Peyer's patch (tissue), 4 donors: ENCODE data around the gene SOX5. TPM values are rescaled to one million over a fixed set of nuclear protein-coding genes. Genes with fewer than 3 reads are reported as not detected.

ENCODE experiments used
- DNase-seq, 3 donors: peaks; one replicate each; pipeline ENCODE4 v3.0.0-alpha.2; 2017 to 2019
- H3K27ac ChIP-seq, 4 donors: fragments of 200-600 bp; sonication (generic); one replicate each; pipeline ENCODE4 v1.5.1; 2016 to 2019
- H3K27me3 ChIP-seq, 2 donors: fragments of 200-600 bp; sonication (generic); one replicate each; pipeline ENCODE4 v1.5.1; 2019
- H3K36me3 ChIP-seq, 3 donors: fragments of 200-600 bp; sonication (generic); one replicate each; pipeline ENCODE4 v1.5.1; 2016 to 2019
- H3K4me1 ChIP-seq, 4 donors: fragments of 200-600 bp; sonication (generic); one replicate each; pipeline ENCODE4 v1.5.1; 2016 to 2019
- H3K4me3 ChIP-seq, 4 donors: fragments of 200-600 bp; sonication (generic); 1 replicate in 3 of 4; 2 replicates in 1 of 4; pipeline ENCODE4 v1.5.1; 2016 to 2019; ENCODE audit warnings: mild to moderate bottlenecking in 1 of 4
- H3K9me3 ChIP-seq, 4 donors: fragments of 200-600 bp; sonication (generic); one replicate each; pipeline ENCODE4 v1.5.1; 2016 to 2019; ENCODE audit warnings: mild to moderate bottlenecking in 1 of 4
- POLR2A ChIP-seq, 2 donors: fragments of 450-650 bp; IDR thresholded peaks; one replicate each; pipeline ENCODE4 v1.5.1; 2017; ENCODE audit warnings: antibody characterized with exemption in 2 of 2, mild to moderate bottlenecking in 2 of 2, moderate library complexity in 2 of 2
- total RNA-seq, 4 donors: library from RNA; depleted of rRNA; stranded (reverse); fragments of >200 nt; gene quantifications; one replicate each; pipeline ENCODE4 v1.1.0, GENCODE V29; 2016
- TF ChIP-seq, protein P1 (sequence below), 6 experiments: fragments of 450-650 bp in 4 of 6; fragments of 200-600 bp in 2 of 6; sonication (generic) in 1 of 6; IDR thresholded peaks; one replicate each; pipeline ENCODE4 v1.5.1; 2017 to 2019; ENCODE audit warnings: antibody characterized with exemption in 6 of 6, mild to moderate bottlenecking in 3 of 6, moderate library complexity in 1 of 6

SOX5 gene
- total RNA-seq, 4 donors from 2014 or later: 3.8 to 27.2 (median 11.6) TPM

DNA sequence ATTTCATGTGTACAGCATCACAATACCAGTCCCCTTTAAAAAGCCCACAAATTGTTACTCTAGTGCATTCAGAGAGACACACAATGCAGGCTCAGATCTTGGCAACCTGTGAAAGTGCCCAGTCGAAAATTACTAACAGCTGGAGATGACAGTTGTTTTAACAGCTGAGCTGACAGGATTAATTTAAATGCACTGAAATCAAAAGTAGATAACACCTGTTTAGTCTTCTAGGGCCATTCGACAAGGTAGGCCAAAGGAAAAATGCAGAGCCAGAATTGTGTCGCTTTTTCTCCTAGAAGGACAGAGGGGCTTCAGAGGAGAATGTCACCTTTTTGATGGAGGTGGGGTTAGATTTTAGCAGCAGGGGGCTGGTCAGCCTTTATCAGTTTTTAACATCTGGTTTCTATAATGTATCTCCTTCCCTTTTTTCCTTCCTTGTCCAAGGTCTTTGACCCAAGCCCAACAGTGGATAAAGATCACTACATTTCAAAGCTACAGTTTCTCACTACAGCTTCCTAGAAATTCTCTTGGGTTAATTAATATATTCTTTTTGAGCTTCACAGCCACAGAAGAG is 139.1 kb downstream of the SOX5 start:
- DNase-seq: no peak
- H3K27me3 ChIP-seq: no peaks in the 10 kb centered on the region
- no peak overlapping the region for H3K27ac ChIP-seq

DNA sequence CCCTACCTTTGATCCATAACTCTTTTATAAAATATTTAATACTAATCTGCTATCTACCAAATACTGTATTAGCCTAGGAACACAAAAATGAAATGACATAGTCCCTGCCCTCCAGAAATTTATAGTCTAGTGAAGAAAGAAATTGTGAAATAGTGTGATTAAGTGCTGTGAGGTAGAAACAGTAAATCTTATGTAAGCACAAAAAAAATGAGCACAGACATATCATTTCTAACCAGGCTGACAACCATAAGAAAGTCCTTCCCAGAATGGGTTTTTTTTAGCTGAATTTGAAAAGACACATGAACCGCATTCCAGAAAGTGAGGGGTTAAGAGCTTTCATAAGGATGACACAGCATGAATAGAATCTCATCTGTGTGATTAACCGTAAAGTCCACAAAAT is 145.9 kb downstream of the SOX5 start:
- no peaks in the 10 kb centered on the region for H3K36me3 ChIP-seq

More for the DNA sequence above, 139.1 kb downstream of the SOX5 start:
- Histone ChIP-seq H3K36me3 (no peaks in the 10 kb centered on the region), H3K4me1 (no peaks in the 10 kb centered on the region), H3K4me3 (no peak overlapping the region), H3K9me3 (no peaks in the 10 kb centered on the region)
- no peak for TF ChIP-seq POLR2A (IDR thresholded peaks at IDR 0.05)
- TF ChIP-seq, protein P1, sequence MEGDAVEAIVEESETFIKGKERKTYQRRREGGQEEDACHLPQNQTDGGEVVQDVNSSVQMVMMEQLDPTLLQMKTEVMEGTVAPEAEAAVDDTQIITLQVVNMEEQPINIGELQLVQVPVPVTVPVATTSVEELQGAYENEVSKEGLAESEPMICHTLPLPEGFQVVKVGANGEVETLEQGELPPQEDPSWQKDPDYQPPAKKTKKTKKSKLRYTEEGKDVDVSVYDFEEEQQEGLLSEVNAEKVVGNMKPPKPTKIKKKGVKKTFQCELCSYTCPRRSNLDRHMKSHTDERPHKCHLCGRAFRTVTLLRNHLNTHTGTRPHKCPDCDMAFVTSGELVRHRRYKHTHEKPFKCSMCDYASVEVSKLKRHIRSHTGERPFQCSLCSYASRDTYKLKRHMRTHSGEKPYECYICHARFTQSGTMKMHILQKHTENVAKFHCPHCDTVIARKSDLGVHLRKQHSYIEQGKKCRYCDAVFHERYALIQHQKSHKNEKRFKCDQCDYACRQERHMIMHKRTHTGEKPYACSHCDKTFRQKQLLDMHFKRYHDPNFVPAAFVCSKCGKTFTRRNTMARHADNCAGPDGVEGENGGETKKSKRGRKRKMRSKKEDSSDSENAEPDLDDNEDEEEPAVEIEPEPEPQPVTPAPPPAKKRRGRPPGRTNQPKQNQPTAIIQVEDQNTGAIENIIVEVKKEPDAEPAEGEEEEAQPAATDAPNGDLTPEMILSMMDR (IDR thresholded peaks at IDR 0.05): no peak

DNA sequence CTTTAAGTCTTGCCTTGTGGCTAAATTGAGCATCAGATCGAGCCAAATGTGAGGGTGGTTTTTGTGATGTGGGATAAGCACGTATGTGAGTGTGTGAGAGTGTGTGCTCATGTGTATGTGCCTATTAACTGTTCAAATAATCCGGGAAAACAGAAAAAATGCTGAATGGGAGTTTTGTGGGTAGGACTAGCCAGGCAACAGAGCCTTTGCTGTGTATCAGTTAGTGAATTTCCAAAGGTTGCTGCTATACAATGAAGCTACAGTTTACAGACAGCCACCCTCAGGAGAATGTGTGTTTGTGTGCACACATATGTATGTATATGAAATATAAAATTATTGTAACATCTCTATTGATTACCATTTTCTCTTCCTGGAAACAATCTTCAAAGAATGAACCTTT is 154.0 kb downstream of the SOX5 start:
- Histone ChIP-seq H3K9me3 (no peaks in the 10 kb centered on the region), H3K36me3 (no peaks in the 10 kb centered on the region), H3K27me3 (no peaks in the 10 kb centered on the region), H3K4me3 (no peak overlapping the region), H3K27ac (no peak overlapping the region), H3K4me1 (no peaks in the 10 kb centered on the region)
- no peak for DNase-seq
- TF ChIP-seq, protein P1 (IDR thresholded peaks at IDR 0.05): no peak
- TF ChIP-seq POLR2A (IDR thresholded peaks at IDR 0.05): no peak

More for the DNA sequence above, 145.9 kb downstream of the SOX5 start:
- H3K4me1 ChIP-seq: no peaks in the 10 kb centered on the region
- no peak overlapping the region for H3K4me3 ChIP-seq
- H3K9me3 ChIP-seq: no peaks in the 10 kb centered on the region
- TF ChIP-seq, protein P1 (IDR thresholded peaks at IDR 0.05): no peak
- TF ChIP-seq POLR2A (IDR thresholded peaks at IDR 0.05): no peak
- no peak for DNase-seq
- no peak overlapping the region for H3K27ac ChIP-seq
- no peaks in the 10 kb centered on the region for H3K27me3 ChIP-seq

DNA sequence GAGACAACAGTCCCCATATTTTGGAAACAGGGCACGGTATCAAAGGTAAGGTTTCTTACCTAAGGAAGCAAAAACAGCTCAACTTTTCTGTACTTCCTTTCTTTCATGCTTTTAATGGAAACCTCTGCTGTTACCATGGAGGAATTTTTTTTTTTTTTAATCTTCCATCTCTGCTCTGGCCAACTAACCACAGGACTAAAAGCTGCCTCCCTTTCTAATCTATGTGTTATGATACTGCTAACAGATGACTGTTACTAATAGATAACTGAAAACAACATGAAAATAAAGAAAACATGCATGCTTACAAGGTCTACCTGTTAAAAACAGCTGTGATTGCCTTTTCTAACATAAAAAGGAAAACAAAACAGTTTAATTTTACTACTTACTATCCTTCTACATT is 168.4 kb downstream of the SOX5 start:
- H3K36me3 ChIP-seq: no peaks in the 10 kb centered on the region

DNA sequence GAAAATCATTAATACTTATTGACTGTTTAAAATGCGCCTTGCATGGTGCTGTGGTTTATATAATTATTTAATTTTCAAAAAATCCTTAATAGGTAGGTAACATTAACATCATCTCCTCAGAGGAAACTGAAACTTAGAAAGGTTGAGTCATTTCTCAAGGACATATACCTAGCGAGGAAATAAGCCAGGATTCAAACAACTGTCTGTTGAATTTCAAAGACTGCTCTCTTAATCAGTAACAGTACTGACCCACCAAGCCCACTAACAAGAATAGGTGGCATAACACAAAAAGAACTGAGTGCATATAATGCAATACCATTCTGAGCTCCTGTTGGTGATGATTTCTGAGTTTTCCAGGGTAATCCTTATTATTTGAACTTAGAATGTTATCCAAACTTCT is 174.3 kb downstream of the SOX5 start:
- no peaks in the 10 kb centered on the region for H3K9me3 ChIP-seq
- H3K27me3 ChIP-seq: no peaks in the 10 kb centered on the region
- no peaks in the 10 kb centered on the region for H3K36me3 ChIP-seq
- DNase-seq: no peak
- no peaks in the 10 kb centered on the region for H3K4me1 ChIP-seq
- no peak overlapping the region for H3K27ac ChIP-seq
- H3K4me3 ChIP-seq: no peak overlapping the region
- TF ChIP-seq, protein P1 (IDR thresholded peaks at IDR 0.05): no peak
- TF ChIP-seq POLR2A (IDR thresholded peaks at IDR 0.05): no peak

More for the DNA sequence above, 168.4 kb downstream of the SOX5 start:
- Histone ChIP-seq H3K27me3 (no peaks in the 10 kb centered on the region), H3K4me3 (no peak overlapping the region), H3K9me3 (no peaks in the 10 kb centered on the region), H3K27ac (no peak overlapping the region), H3K4me1 (no peaks in the 10 kb centered on the region)
- DNase-seq: no peak
- TF ChIP-seq, protein P1 (IDR thresholded peaks at IDR 0.05): no peak
- TF ChIP-seq POLR2A (IDR thresholded peaks at IDR 0.05): no peak
